Measurements from ENCODE around the gene SERGEF. TPM values are rescaled to one million over a fixed set of nuclear protein-coding genes. Genes with fewer than 3 reads are reported as not detected.

The SERGEF gene
- total RNA-seq, 1 experiment from 2014 or later, result 28.5 TPM

DNA sequence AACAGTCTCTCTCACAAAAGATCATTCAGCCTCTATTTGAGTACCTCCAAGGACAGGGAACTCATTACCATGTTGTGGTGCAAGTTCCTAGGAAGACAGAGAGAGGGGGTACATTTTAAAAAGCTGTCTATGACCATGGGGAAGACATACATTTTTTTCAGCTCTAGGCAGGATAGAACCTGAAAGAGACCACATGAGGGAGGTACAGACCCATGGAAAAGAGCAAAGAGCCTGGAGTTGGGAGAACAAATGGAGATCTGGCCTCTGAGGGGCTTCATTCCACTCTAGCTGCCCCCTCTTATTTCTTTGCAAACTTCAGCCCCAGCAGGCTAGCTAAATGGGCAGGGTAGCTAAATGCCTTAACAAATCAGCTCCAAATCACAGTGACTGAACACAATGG lies 241.9 kb downstream of the SERGEF start:
- no peak for DNase-seq (ENCODE audit: low read depth)

DNA sequence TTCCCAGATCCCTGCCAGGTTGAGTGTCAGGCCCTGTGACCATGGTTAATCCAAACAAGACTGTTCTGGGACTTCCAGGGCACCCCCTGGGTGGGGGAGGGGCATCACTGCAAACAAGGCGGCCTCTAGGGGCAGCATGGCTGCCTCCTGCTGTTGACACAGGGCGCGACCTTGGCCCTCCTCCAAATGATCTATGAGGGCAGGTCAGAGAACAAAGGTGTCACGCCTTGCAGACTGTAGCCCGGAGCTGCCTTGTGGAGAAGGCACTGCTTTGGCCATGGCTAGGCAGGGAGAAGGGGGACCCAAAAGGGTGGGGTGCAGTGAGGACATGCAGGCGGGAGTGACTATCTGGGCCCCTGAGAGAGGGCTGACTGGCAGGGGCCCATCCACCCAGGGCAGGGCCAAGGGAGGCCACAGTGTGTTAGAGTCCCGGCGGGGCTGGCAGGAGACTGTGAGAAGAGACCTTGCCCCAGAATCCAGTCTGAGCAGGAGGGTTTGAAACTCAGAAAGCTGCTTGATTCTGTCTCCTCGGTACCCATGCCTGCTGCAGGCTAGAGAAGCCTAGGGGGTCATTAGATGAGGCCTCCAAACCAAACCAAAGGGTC lies 242.7 kb downstream of the SERGEF start:
- no peak for DNase-seq (ENCODE audit: low read depth)

DNA sequence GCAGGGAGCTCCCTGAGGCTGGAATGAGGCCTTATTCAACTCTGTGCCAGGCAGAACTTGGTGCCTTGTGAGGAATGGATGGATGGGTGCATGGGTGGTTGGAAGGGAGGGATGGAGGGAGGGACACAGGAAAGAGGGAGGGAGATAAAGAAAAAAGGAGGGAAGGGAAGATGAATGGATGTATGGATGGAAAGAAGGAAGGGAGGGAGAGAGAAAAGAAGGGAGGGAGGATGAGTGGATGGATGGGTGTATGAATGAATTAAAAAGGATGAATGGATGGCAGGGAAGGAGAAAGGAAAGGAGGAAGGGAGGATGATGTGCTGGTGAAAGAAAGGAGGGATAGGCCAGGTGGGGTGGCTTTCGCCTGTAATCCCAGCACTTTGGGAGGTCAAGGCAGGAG lies 243.6 kb downstream of the SERGEF start:
- no peak for DNase-seq (ENCODE audit: low read depth)

DNA sequence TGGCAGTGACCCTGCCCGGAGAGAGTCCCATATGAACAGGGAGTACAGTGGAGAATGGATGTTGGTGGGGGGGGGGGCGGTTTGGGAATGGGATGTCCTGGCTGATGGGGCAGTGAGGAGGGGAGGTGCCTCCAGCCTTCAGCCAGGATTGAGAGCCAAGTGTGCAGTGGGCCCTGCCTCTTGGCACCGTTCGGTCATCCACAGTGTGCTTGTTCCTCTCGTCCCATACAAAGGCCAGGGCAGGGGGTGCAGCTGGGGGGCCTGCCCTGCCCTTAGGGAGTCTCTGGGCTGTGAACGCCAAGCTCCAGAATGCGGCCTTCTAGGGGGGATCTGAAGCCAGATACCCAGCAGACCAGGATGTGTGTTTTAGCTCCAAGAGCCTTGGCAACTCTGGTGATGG lies 244.3 kb downstream of the SERGEF start:
- DNase-seq (ENCODE audit: low read depth), result no peak

DNA sequence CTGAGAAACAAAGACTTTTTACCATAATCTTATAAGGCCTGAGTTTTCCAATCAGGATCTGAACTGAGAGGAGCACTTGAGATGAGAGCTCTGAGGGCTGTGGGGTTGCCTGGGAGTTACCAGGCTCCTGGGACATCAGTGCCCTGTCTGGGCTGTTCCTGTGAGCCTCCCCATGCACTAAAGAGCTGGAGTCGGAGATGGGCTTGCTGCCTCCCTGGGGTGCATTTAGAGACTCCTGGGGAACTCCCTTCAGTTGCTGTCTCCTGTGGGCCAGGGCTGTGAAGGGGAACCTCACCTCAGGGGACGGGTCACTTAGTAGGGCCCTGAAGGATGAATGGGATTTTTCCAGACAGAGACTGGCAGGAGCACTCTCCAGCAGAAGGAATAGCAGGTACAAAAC lies 244.9 kb downstream of the SERGEF start:
- no peak for DNase-seq (ENCODE audit: low read depth)

DNA sequence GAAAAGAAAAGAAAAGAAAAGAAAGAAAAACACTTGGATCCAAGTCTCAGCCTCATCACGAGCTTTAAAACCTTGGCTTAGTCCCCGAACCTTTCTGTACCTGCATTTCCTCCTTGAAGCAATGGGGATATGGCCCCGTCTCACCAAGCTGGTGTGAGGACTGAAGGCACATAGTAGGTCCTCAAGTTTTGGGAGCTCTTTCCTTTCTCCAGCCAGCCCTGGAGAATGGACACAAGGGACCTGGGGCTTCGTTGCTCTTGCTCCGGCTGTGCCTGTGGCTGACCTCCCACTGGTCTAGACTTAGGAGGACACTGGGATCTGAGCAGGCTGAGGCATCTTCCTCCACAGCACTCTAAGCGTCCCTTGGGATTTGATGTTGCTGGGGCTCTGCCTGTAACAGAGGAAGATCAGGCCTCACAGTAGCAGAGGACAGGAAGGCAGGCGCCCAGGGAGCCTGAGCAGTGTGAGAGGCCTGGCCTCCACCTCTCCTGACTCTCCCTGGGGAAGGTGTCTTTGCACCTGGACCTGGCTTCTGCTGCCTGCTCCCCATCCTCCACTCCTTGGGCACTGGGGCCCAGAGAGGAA lies 245.5 kb downstream of the SERGEF start:
- no peak for DNase-seq (ENCODE audit: low read depth)

DNA sequence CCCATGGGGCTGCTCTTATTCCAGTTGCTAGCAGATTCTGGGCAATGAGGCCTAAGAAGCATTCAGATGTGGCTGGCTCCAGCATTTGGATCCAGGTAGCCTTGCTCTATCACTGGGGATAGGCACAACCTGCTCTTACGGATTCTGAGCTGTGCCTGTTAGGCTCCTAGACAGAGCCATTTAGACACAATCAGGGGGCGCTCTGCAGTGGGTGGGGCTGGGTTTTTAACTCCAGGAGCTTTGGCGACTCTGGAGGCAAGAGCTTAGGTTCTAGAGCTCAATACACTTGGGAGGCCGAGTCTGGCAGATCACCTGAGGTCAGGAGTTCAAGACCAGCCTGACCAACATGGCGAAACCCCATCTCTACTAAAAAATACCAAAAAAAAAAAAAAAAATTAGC lies 246.3 kb downstream of the SERGEF start:
- no peak for DNase-seq (ENCODE audit: low read depth)

DNA sequence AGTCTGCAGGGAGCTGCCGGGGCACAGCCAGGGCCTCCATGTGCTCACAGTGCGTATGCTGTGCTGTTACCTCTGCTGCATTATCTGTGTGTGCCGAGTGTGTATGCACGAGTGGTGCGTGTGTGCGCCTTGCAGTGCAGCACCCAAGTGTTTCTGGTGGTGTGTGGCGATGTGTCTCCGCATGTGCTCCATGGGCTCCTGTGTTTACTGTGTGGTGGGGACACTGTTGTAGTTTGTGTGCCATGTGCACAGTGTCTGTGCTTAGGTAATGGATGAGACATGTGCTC lies 246.8 kb downstream of the SERGEF start:
- no peak for DNase-seq (ENCODE audit: low read depth)

DNA sequence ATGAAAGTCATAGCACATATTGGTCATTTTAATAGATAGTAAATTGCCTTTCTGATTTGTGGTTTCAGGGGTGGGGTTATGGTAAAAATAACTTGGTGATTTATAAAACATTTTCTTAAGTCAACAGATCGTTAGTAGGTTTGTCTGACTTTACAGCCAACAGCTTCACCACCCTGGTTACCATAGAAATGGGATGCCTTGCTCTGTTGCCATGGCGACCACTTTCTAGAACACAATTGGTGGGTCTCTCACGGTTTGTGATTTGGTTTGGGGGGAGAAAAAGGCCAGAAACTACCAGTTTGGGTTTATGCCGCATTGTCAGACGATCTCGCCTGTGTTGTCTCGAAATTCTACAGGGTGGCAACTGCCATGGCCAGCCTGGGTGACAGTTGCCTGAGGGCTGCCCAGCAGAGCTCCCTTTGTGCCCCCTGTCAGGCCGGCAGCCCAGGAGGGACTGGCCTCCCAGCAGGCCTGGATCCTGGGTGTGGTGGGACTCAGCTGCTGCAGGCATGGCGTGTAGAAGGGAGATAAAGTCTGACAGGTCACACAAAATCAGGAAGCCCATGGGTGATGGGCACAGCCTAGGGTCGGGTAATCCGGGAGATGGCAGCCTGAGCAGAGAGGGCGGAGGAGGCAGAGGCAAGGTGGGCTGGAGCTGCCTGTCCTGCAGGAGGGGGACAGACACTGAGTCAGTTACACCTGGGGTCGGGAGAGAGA lies 247.3 kb downstream of the SERGEF start:
- DNase-seq (ENCODE audit: low read depth), result peak; percentile 35

DNA sequence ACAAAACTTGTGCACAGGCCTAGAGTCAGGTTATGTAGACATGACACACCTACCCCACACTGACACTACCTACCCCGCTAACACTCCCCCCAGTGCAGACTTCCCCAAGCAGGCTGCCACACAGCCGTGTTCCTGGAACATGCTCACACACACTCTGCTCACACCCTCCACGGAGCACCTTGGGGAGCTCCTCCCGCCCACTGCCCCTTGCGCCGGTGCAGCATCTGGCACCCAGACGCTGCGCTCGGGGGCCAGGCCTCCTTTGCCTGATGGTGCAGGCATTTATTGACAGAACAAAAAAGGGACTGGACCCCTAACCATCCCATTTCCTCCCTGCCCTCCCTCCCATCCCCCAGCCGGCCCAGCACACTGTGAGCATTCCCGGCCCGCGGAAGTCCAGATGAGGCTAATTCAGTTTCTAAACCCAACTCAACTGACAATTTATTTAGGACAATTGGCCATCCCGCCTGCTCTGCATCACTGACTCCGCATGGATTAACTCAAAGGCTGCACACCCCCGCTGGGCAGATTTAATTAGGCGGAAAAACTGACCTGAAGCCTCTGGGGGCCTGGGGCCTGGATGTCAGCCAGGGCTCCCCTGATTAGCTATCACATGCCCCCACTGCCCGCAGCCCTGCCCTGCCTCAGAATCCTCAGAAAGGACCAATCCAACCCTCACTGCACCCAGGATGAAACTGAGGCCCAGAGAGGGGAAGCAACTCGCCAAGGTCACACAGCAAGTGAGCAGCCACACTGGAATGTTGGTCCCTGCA lies 248.2 kb downstream of the SERGEF start:
- DNase-seq (ENCODE audit: low read depth), result no peak

DNA sequence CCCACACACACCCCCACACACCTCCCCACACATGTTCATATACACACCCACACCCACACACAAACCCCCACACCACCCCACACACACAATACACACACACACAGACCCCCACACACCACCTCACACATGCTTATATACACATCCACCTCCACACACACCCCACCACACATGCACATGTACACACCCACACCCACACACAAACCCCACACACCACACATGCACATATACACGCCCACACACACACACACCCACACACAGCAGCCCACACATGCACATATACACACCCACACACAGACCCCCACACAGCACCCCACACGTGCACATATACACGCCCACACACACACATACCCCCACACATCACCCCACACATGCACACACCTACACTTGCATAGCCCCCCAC lies 249.1 kb downstream of the SERGEF start:
- no peak for DNase-seq (ENCODE audit: low read depth)

DNA sequence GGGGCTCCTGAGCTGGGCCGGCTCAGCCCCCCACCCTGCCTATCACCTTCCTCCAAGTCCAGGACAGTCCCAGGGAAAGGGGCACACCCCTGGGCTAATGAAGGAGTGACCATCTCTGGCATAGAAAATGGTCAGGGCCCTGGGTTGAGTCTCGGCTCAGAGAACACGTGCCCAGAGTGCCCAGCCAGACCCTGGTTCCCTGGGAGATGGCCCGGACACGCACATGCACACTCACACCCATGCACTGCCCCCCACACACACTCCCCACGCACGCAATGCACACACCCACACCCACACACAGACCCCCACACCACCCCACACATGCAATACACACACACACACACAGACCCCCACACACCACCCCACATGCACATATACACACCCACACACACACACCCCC lies 249.6 kb downstream of the SERGEF start:
- DNase-seq (ENCODE audit: low read depth), result no peak

DNA sequence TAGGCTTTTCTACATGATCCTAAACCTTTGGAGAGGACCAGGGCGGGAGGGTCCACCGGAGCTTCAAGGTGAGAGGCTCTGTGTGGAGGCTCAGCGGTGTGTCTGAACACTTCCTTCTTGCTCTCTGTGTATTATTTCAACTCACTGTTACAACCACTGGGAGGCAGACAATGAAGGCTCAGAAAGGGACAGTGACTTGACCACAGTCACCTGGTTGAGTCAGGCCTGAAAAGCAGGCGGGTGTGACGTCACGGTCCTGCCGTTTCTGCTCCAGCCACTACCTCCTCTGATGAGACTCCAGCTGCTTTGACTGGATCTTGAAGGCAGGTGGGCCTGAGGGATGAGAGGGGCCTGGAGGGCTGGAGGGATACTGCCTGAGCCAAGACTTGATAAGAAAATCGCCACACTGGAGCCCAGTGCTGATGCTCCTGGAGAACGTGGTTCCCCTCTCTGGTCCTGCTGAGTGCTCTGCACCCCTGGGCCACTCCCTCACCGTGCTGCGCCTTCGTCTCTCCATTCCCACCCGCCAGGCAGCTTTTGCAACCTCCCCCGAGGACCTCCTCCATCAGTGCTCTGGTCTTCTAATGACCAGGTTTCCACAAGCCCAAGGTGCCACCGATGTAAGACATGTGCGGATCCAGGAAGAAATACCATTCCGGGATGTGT lies 250.4 kb downstream of the SERGEF start:
- no peak for DNase-seq (ENCODE audit: low read depth)

DNA sequence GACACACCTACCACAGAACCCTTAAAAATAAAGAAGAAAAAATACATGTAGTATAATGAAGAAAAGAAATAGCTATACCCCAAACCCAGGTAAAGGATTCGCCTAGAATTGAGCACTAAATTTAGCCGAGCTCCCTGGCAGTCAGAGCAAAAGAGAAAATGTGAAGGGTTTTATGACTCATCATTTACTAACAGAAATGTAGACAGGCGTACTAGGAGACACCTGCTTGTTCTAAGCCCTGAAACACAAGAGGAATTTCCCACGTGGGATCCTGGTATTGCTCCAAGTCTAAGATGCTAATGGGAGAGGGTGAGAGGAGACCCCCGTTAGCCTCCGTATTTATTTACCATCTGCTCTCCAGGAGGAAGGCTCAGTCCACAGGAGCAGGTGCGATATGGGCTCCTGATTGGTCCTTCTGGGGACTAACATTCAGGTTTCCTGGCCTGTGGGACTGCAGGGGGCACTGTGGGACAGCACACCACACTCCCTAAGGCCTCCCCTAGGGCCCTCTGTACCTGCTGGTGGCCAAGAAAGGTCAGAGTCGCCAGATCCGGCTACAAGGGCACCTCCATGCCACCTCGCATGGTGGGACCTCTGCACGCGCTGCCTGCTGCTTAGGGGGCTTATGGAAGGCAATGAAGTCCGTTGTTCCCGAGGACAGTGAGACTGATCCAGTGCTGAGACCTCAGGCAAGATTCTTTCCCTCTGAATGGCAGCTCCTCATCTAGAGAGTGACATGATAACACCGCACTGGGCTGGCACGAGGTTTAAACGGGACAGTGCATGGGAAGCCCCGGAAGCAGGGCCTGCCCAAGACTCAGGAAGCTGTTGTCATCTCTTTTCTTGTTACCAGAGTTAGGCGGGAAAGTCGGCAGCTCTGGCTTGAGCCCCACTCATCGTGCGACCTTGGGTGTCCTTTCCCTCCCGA lies 252.5 kb downstream of the SERGEF start:
- peak; percentile 43 for DNase-seq (ENCODE audit: low read depth)

DNA sequence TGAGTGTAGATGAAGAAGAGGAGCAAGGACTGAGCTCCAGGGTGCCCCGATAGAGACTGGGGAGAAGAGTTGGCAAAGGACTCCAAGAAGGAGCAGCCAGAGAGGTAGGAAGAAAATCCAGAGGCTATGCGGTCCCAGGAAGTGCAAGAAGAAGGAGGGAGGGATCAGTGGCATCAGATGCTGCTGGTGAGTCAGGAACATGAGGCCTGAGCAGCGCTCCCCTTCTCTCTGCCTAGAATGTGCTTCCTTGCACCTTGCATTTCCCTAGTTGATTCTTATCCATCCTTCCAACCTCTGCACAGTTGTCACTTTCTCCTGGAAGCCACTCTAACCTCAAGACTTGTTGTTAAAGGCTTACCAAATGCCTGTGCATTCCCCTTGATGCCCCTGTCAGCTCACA lies 257.0 kb downstream of the SERGEF start:
- DNase-seq (ENCODE audit: low read depth), result no peak

DNA sequence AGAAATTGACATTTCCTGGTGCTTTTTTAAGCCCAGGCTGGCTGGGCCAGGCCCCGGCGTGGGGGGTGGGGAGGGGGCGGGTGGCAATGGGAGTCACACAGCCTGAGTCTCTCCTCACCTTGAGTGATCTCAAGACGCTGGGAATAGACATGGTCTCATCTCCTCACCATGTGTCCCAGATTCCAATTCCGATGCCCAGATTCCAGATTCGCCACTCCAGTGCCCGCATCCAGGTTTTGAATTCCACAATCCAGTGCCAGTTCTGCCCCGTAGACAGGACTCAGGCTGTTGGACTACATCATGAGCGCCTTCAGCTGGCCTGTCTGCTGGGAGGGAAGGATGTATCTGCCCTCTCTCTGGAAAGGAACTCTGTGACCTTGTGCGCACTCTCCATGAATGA lies 259.2 kb downstream of the SERGEF start:
- DNase-seq (ENCODE audit: low read depth), result no peak

DNA sequence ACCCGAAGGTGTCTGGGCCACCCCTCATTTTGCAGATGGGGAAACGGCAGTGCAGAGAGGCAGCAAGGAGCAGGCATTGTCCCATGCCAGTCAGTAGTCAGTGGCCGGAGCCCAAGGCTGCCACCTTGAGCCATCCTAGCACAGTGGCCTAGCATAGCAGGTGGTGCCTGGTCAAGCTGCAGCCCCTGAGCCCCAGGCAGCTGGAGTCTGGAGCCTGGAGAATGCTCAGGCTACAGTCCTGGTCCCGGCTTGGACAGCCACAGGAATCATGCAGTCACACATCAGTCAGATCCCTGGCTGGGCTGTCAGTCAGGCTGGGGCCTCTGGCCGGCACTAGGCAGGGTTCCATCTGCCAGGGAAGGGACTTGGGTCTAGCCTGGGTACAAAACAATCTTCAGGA lies 259.7 kb downstream of the SERGEF start:
- no peak for DNase-seq (ENCODE audit: low read depth)

DNA sequence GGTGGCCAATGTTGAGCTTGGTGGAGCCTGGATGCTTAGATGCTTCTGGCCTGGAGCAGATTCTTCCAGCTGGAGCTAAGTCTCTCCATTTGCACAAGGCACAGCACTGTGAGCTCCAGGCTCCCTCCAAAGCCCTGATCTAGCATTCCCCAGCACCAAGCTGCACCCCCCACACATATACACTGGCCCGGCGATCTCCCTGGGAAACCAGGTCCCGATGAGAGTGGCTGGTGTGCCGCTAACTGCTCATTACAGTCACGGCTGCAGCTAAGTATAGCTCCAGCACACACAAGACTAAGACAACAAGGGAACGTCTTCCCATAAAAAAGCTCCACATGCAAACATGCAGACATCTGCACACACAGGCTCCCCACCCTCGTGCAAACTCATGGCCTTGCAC lies 260.7 kb downstream of the SERGEF start:
- no peak for DNase-seq (ENCODE audit: low read depth)

DNA sequence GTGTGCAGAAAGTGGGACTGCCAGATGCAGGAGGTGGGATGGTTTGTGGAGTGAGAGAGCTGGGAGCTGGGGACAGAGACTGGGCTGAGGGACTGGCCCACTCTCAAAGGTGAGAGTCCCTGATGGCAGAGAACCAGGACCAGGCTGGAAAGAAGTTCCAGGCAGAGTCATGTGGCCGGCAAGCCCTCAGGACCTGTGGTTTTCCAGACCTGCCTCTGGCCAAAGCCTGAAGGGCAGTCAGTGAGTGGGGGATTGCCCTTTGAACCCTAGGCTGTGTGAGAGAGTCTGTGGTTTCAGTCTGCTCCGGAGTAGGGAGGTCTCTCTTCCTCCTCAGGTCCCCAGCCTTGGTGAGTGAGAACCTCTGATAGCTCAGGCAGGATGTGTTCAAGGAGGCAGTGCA lies 261.3 kb downstream of the SERGEF start:
- no peak for DNase-seq (ENCODE audit: low read depth)

DNA sequence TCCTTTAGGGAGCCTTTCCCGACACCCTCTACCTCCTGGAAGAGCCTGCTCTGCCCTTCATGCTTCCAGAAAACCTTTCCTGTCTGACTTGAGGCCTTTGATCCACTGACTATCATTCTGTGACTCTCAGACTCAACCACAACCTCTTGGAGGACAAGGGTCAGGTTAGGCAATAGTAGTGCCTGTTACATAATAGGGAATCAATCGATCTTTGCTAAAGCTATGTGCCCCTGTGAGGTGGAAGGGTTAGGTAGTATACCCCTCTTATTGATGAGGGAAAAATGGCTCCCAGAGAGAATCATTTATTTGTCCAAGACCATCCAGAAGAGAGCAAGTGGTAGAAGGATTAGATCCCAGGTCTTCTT lies 262.1 kb downstream of the SERGEF start:
- DNase-seq (ENCODE audit: low read depth), result no peak

DNA sequence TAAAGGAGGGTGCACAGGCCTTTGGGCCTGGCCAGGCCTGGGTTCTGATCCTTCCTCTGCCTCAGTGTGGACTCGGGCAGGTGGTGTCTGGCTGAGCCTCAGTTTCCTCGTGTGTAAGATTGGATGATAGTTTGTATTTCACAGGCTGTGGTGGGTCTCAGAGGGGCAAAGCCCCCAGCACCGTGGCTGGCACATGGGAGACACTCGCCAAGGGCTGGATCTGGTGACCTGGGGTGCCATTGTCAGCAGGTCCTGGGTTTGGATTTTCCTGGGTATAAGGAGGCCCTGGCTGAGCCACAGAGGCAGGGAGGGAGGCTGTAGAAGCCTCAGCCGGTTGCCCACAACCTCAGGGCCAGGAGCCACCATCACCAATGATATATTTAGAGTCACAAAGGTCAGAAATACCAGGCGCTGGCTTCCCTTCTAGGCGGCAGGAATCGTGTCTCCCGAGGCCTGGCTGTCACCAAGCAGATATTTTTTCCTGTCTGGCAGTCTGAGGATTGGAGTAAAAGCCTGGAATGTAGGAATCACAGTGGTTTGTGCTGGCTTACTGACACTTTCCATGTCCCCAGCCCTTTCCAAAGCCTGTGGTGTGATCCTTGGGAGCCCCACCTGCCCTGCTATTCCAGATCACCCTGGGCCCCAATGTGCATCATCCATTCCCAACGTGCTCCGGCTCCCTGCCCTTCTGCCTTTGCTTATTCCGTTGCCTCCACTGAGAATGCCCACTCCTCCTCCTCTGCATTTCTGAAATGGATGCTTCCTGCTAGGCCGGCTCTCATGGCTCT lies 262.6 kb downstream of the SERGEF start:
- DNase-seq (ENCODE audit: low read depth), result no peak

Measured in M059J (cell line).